ENCODE measurements around the gene COBL. TPM values are rescaled to one million over a fixed set of nuclear protein-coding genes. Genes with fewer than 3 reads are reported as not detected.

COBL gene
- total RNA-seq, 1 experiment from 2014 or later = 0.04 TPM

DNA sequence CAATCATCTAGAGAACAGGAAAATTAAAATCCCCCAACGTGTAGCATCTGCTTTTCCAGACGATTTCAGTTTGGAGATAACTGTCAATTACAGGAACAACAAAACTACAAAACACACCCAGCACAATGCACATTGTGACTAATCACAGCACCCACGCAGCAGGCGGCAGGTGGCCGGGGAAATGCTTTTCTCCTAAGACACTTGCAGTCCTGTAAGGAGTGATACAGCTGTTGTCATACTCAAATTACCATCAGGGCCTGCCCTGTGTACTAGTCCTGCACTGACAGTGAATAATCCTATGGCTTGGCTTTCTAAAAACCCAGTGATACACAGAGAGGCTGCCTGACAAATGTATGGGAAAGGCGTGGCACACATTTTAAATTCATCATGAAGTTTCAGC, 37.8 kb downstream of the COBL start:
- Histone ChIP-seq H3K27me3 (no peaks in the 10 kb centered on the region), H3K27ac (peak overlapping the region; percentile 69), H3K4me3 (no peak overlapping the region), H3K4me1 (peaks cover 20% of the 10 kb centered on the region), H3K36me3 (no peaks in the 10 kb centered on the region), H3K9me3 (replicated peaks) (no peaks in the 10 kb centered on the region)
- DNase-seq = peak; percentile 80 to 91

DNA sequence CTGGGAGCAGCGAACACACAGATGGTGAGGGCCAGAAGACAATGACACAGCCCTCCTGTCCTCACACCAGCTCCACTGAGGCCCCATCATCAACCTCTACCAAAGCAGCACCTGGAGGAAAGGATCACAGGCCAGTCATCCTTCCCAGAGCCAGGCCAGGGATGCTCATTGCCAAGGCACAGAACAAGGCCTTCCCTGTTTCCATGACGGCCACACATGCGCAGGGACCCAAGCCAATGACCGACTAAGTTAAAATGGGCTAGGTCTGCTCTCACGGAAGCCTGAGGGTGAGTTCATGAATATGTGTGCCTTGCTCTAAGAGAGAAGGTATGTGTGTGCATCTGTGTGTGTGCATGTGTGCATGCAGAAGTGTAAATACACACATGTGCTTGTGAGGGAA, 39.6 kb downstream of the COBL start:
- Histone ChIP-seq H3K4me3 (no peak overlapping the region), H3K9me3 (replicated peaks) (no peaks in the 10 kb centered on the region), H3K27ac (no peak overlapping the region), H3K27me3 (no peaks in the 10 kb centered on the region; the same call in 1 of the 2 replicates), H3K4me1 (peaks cover 20% of the 10 kb centered on the region), H3K36me3 (no peaks in the 10 kb centered on the region)
- no peak for DNase-seq

GRCh38 chr7:51276091-51276605, 40.5 kb downstream of the COBL start:
- Histone ChIP-seq H3K4me3 (no peak overlapping the region), H3K4me1 (peaks cover 20% of the 10 kb centered on the region), H3K27me3 (no peaks in the 10 kb centered on the region; the same call in 1 of the 2 replicates), H3K36me3 (no peaks in the 10 kb centered on the region), H3K9me3 (replicated peaks) (no peaks in the 10 kb centered on the region), H3K27ac (no peak overlapping the region)
- no peak for DNase-seq

DNA sequence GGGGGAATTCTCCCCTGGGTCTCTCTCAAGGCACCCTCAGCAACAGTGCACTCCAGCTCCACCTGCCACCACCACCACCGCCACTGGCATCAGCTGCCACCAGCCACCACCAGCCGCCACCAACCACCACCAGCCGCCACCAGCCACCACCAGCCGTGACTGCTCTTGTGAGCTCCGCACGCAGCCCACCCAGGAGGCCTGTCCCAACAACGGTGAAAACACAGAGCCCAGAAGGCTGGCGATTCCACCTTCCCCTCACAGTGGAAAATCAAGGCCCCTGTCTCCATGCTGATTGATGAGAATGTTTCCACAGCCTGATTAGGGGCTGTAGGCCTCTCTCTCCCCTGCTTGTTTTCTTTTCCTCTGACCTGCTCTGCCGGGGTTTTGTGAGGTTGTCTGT, 41.1 kb downstream of the COBL start:
- Histone ChIP-seq H3K4me3 (no peak overlapping the region), H3K4me1 (peaks cover 20% of the 10 kb centered on the region), H3K27ac (no peak overlapping the region), H3K36me3 (no peaks in the 10 kb centered on the region), H3K27me3 (no peaks in the 10 kb centered on the region; the same call in 1 of the 2 replicates), H3K9me3 (replicated peaks) (no peaks in the 10 kb centered on the region)
- no peak for DNase-seq

GRCh38 chr7:51274955-51275354, 41.7 kb downstream of the COBL start:
- Histone ChIP-seq H3K27me3 (no peaks in the 10 kb centered on the region; the same call in 1 of the 2 replicates), H3K36me3 (no peaks in the 10 kb centered on the region), H3K27ac (no peak overlapping the region), H3K4me1 (peaks cover 20% of the 10 kb centered on the region), H3K9me3 (replicated peaks) (no peaks in the 10 kb centered on the region), H3K4me3 (no peak overlapping the region)
- no peak for DNase-seq

DNA sequence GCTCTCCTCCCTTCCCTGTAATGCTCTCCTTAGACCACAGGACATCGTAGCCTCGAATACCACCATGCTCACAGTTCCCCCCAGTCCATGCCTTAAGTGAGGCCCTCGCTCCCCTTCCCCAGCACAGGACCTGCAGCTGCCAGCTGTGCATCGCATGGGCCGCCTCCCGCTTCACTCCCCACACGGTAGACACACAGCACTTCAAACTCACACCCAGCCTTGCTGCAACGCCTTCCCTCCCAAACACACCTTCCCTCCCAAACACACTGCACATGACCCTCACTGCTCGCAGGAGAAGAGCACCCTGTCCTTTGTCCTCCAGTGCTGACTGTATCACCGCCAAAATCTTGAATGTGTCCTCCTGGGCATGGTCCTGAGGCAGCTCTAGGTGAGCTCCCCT, 42.6 kb downstream of the COBL start:
- Histone ChIP-seq H3K36me3 (no peaks in the 10 kb centered on the region), H3K27me3 (no peaks in the 10 kb centered on the region; the same call in 1 of the 2 replicates)

DNA sequence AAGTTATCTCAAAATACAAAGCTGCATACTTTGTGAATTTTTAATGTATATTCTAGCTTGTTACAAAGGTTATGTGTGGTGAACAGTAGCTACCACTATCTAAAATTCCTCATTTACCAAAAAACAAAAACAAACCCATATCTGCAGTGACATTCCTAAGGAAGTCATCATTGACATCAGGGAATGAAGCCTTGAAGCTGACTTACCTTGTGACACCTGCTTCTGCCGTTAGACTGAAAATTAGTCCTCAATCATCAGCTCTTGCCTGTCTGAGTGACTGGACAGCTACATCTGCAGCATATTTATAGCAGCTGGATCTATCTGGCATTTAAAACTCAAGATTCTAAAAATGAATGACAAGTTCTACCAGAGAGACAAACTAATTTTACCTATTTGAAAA, 43.2 kb downstream of the COBL start:
- no peak overlapping the region for H3K27ac ChIP-seq
- no peak overlapping the region for H3K4me3 ChIP-seq
- DNase-seq = no peak
- peaks cover 5% of the 10 kb centered on the region for H3K4me1 ChIP-seq
- H3K27me3 ChIP-seq = no peaks in the 10 kb centered on the region; the same call in 1 of the 2 replicates
- no peaks in the 10 kb centered on the region for H3K36me3 ChIP-seq
- no peaks in the 10 kb centered on the region for H3K9me3 ChIP-seq (replicated peaks)

More for the DNA sequence above, 42.6 kb downstream of the COBL start:
- no peak overlapping the region for H3K27ac ChIP-seq
- H3K4me3 ChIP-seq = no peak overlapping the region
- no peak for DNase-seq
- H3K4me1 ChIP-seq = peaks cover 10% of the 10 kb centered on the region
- no peaks in the 10 kb centered on the region for H3K9me3 ChIP-seq (replicated peaks)

GRCh38 chr7:51270965-51271364, 45.6 kb downstream of the COBL start:
- Histone ChIP-seq H3K9me3 (replicated peaks) (no peaks in the 10 kb centered on the region), H3K36me3 (no peaks in the 10 kb centered on the region), H3K27ac (no peak overlapping the region), H3K4me1 (no peaks in the 10 kb centered on the region), H3K27me3 (no peaks in the 10 kb centered on the region; the same call in 1 of the 2 replicates), H3K4me3 (no peak overlapping the region)
- DNase-seq = no peak

- DNase-seq = no peak
- Histone ChIP-seq H3K9me3 (replicated peaks) (no peaks in the 10 kb centered on the region), H3K4me3 (no peak overlapping the region)
These were observed 46.7 kb downstream of the COBL start for GRCh38 chr7:51269911-51270310.

DNA sequence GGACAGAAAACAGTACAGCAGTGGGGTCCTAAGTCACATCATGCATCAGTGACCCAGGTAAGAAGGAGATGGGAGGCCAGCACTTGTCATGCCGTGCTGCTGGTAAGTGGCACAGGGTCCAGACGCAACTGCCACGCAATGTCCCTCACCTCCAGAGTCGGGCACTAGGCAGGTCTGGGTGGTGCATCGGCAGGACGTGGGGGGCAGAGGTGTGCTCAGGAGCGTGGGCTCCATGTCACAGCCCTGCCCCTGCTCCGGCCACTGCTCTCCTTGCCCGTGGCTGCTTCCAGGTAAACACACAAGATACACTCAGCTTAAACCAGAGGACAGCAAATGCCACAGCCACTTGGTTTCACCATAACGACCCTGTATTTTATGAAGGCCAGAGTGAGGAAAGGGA, 47.3 kb downstream of the COBL start:
- H3K4me3 ChIP-seq = no peak overlapping the region

More at GRCh38 chr7:51269911-51270310, 46.7 kb downstream of the COBL start:
- Histone ChIP-seq H3K36me3 (no peaks in the 10 kb centered on the region), H3K27me3 (no peaks in the 10 kb centered on the region; the same call in 1 of the 2 replicates), H3K4me1 (no peaks in the 10 kb centered on the region), H3K27ac (no peak overlapping the region)

DNA sequence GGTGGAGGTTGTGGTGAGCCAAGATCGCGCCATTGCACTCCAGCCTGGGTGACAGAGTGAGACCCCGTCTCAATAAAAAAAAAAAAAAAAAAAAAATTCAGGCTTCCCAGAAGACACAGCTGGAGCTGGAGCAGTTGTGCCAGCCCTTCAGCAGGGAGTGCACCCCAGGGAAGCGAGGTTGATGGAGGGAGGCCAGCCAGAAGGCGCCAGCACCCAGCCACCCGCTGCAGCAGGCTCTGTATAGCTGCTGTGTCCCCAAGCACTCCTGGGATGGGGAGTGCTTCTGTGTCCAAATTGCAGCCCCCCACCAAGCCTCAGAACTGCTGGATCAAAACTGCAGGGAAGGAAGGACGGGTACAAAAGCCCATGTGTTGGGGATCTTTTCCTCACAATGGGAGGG, 47.8 kb downstream of the COBL start:
- Histone ChIP-seq H3K27ac (no peak overlapping the region), H3K27me3 (no peaks in the 10 kb centered on the region; the same call in 1 of the 2 replicates), H3K9me3 (replicated peaks) (no peaks in the 10 kb centered on the region), H3K4me3 (no peak overlapping the region), H3K4me1 (no peaks in the 10 kb centered on the region), H3K36me3 (no peaks in the 10 kb centered on the region)
- no peak for DNase-seq

More for the DNA sequence above, 47.3 kb downstream of the COBL start:
- Histone ChIP-seq H3K4me1 (no peaks in the 10 kb centered on the region), H3K27ac (no peak overlapping the region), H3K36me3 (no peaks in the 10 kb centered on the region), H3K27me3 (no peaks in the 10 kb centered on the region; the same call in 1 of the 2 replicates), H3K9me3 (replicated peaks) (no peaks in the 10 kb centered on the region)
- no peak for DNase-seq

DNA sequence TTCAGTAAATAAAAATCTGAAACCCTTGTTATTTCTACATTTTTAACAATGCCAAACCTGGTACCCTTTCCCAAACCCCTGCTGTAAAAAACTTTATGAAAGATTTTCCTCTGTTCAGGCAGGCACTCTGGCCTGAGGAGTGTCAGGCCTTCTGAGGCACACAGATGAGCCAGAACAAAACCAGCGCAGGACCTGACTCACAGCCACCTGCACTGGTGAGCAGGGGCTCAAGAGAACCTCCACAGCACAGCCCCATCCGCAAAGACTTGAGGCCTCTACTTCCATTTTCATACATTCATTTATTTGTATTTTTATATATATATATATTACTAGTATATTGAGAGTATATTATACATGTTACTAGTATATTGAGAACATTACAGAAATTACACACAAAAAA, 49.4 kb downstream of the COBL start:
- H3K4me1 ChIP-seq = no peaks in the 10 kb centered on the region
- no peaks in the 10 kb centered on the region; the same call in 1 of the 2 replicates for H3K27me3 ChIP-seq
- H3K4me3 ChIP-seq = no peak overlapping the region
- DNase-seq = no peak
- no peak overlapping the region for H3K27ac ChIP-seq
- no peaks in the 10 kb centered on the region for H3K36me3 ChIP-seq
- no peaks in the 10 kb centered on the region for H3K9me3 ChIP-seq (replicated peaks)

- H3K4me3 ChIP-seq = no peak overlapping the region
- no peak overlapping the region for H3K27ac ChIP-seq
- no peak for DNase-seq
- no peaks in the 10 kb centered on the region for H3K9me3 ChIP-seq (replicated peaks)
- H3K27me3 ChIP-seq = no peaks in the 10 kb centered on the region
- no peaks in the 10 kb centered on the region for H3K4me1 ChIP-seq
- no peaks in the 10 kb centered on the region for H3K36me3 ChIP-seq
These were observed 51.3 kb downstream of the COBL start for GRCh38 chr7:51265066-51265907.

DNA sequence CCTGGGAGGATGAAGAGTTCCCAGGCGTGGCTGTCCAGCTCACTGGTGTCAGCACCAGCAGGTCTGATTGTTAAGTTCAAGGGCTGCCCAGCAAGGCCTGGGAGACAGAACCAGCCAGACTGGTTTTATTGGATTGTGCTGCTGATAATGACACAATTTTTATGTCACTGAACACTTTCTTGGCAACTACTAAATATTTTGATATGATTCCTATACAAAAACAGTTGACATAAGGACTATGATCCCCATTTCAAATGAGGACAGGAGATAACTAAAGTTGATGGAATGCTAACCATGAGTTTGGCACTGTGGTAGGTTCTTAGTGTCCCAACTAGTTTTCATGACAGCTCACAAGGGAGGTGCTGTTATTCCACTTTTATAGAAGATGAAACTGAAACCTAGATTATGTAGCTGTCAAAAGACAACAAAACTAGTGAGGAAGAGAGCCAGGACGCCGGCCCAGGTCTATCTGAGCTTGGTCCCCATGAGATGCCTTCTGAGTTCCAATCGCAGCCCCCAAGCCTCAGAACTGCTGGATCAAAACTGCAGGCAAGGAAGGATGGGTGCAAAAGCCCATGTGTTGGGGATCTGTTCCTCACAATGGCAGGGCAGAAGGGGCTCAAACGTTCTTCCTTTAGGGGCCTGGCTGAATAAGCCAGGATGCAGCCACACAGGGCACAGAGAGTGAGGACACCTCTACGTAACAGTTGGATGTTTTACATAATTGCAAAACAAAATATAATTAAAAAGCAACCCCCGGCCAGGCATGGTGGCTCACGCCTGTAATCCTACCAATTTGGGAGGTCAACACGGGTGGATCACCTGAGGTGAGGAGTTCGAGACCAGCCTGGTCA, 52.8 kb downstream of the COBL start:
- H3K4me1 ChIP-seq = no peaks in the 10 kb centered on the region
- H3K9me3 ChIP-seq (replicated peaks) = no peaks in the 10 kb centered on the region
- H3K27ac ChIP-seq = no peak overlapping the region
- DNase-seq = no peak
- no peaks in the 10 kb centered on the region for H3K36me3 ChIP-seq
- H3K4me3 ChIP-seq = no peak overlapping the region
- H3K27me3 ChIP-seq = no peaks in the 10 kb centered on the region

Data from SJCRH30 (cell line).